ENCODE results near the gene NEK4.
A peak's percentile ranks its signal among the peaks of the same experiment; 100 is the strongest.

Gene NEK4

DNA sequence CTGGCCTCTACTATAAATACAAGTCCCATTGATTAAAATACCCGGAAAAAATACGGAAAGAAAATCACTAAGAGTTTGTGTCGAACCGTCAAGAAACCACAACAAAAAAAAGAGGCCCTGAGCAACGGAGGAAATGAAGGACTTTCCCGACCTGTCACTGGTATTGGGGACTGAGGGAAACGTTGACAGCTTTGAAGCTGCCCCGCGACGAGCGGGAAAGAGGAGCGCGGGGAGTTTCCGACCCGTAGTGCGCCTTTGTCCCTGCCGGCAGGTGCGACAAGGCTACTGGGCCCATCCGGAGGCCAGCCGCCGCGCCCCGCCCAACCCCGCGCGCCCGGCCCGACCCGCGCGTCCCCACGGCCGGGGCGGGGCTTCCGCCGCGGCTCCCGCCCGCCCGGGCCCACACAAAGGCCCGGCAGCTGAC lies 85.4 kb downstream of the NEK4 start:
- TF ChIP-seq, protein P1, sequence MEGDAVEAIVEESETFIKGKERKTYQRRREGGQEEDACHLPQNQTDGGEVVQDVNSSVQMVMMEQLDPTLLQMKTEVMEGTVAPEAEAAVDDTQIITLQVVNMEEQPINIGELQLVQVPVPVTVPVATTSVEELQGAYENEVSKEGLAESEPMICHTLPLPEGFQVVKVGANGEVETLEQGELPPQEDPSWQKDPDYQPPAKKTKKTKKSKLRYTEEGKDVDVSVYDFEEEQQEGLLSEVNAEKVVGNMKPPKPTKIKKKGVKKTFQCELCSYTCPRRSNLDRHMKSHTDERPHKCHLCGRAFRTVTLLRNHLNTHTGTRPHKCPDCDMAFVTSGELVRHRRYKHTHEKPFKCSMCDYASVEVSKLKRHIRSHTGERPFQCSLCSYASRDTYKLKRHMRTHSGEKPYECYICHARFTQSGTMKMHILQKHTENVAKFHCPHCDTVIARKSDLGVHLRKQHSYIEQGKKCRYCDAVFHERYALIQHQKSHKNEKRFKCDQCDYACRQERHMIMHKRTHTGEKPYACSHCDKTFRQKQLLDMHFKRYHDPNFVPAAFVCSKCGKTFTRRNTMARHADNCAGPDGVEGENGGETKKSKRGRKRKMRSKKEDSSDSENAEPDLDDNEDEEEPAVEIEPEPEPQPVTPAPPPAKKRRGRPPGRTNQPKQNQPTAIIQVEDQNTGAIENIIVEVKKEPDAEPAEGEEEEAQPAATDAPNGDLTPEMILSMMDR (IDR thresholded peaks at IDR 0.05), result no peak

DNA sequence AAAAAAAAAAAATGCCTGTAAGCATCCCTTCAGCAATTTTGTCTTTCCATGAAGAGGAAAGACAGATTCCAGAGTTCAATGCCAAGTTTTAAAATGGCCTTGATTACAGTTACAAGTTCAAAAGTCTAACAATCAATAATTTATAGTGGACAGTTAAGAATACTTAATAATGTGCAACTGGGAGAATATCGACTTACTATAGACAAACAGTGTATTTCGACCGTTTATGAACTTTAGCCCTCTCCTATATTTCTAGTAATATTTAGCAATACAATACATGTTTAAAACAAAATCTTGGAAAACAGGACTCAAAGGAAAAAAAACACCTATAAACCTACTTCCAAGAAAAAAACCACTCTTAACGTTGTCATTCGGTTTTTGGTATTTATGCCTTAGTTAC lies 86.6 kb downstream of the NEK4 start:
- TF ChIP-seq, protein P1 (IDR thresholded peaks at IDR 0.05), result no peak

DNA sequence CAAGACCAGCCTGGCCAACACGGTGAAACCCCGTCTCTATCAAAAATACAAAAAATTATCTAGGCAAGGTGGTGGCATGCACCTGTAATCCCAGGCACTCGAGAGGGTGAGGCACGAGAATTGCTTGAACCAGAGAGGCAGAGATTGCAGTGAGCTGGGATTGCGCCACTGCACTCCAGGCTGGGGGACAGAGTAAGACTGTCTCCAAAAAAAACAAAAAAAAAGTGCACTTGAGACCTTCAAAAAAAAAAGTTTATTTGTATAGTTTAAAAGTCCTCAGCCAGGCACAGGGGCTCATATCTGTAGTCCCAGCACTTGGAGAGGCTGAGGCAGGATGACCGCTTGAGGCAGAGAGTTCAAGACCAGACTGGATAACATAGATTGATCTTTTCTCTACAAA lies 87.1 kb downstream of the NEK4 start:
- TF ChIP-seq, protein P1 (IDR thresholded peaks at IDR 0.05), result no peak

DNA sequence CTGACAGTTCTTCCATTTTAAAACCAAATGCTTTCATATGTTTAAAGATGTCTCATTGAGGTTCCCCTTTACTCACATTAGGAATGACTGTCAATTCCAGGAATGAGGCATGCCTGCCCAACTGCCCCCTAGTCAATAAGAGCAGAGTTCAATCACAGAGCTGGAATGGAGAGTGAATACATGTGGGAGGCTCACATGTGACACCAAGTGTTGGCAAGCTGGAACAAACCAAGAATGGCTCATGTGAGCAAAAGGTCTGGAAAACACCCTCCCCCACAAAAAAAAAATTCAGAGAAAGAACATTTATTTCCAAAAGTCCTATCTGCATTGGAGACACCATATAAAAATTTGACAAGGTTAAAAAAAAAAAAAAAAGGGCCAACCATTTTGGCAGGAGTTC lies 88.7 kb downstream of the NEK4 start:
- TF ChIP-seq, protein P1 (IDR thresholded peaks at IDR 0.05), result peak; percentile 30; the same call in 1 of the 2 replicates

DNA sequence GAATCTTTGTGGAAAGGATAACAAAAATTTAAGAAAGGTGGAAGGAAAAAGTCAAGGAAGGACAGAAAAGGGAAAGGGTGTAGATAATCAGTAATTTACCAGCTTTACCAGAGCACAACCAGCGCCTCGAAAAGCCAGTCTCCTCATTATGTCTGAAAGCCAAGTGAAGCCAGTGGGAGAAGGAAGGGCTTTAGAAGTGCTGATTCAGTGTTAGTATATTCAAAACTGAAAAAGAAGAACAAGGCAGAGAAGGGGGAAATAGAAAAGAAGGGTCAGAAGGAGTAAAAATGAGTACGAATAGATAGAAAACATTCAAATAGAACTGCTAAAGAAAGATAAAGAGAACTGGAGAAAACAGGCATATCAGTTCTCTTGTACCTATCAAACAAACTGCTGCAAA lies 89.1 kb downstream of the NEK4 start:
- TF ChIP-seq, protein P1 (IDR thresholded peaks at IDR 0.05), result no peak

DNA sequence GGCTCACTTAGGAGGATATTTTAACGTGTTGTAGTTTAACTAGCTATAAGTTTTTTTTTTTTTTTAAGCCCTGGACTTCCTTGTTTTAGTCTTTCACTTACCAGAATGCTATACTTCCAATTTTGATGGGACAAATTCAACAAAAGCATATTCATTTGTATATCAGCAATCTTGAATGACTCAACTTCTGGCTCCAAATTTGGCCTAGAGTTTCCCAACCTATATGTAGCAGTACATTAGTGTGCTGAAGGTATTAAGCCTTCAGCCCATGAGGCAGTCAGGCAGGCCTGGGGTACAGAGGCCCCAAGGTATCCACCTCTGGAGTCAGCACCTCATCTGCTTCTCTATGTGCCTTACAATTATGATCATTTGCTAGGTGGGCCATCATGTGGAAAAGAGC lies 90.9 kb downstream of the NEK4 start:
- TF ChIP-seq, protein P1 (IDR thresholded peaks at IDR 0.05), result no peak

DNA sequence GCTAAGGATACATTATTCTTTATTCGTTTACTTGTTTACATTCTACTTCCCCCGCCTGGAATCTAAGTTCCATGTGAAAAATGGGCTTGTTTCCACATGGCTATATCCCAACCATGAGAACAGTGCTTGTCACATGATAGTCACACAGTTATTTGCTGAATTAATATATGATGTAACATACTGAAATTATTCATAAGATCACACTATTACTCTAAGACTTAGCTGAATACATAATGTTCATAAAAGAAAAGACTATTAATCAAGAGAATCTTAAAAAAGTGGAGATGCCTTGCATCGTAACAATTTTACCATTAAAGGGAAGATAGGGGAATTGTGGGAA lies 91.6 kb downstream of the NEK4 start:
- TF ChIP-seq, protein P1 (IDR thresholded peaks at IDR 0.05), result no peak

Data from LNCAP (cell line).